A549 (cell line): ENCODE data around the gene GIT1. TPM values are rescaled to one million over a fixed set of nuclear protein-coding genes. Genes with fewer than 3 reads are reported as not detected.

ENCODE experiments used
- ATAC-seq, 2 experiments: fragments of 200-7000 bp in 1 of 2; fragments of >200 bp in 1 of 2; cut with Nextera tagmentation in 1 of 2; cut with Tn5 transposase in 1 of 2; 3 replicates each; pipeline versions ENCODE4 v1.8.0 to v1.9.1; 2018 to 2020; ENCODE audit warnings: mild to moderate bottlenecking in 1 of 2, moderate library complexity in 1 of 2
- CTCF ChIA-PET: fragments of 300-600 bp; sonication (Branson Sonifier 250); formaldehyde crosslinking; extraction: SDS; loops from one replicate; lab custom pipeline; 2021; ENCODE audit warnings: antibody characterized with exemption, inconsistent platforms; lab: Yijun Ruan, JAX
- POLR2A ChIA-PET: fragments of 350-600 bp; formaldehyde crosslinking; extraction: SDS; loops from one replicate; lab custom pipeline; 2021; ENCODE audit warnings: antibody characterized with exemption, inconsistent platforms; lab: Yijun Ruan, JAX
- DNase-seq, 2 experiments: peaks; one replicate each; pipeline versions ENCODE4 v3.0.0 to v3.0.0-alpha.2; 2011 to 2016; ENCODE audit warnings: low read depth in 1 of 2, low spot score in 1 of 2
- FAIRE-seq: peaks from 2 replicates; lab custom pipeline; 2011; peaks lifted over from hg19 to GRCh38; lab: Jason Lieb, UNC
- H3K27ac ChIP-seq, 2 experiments: fragments of >200 bp; sonication (Bioruptor Twin); formaldehyde crosslinking; 3 replicates each; pipeline ENCODE4 v1.5.1; 2016 to 2017
- H3K4me1 ChIP-seq: fragments of >200 bp; sonication (Bioruptor Twin); formaldehyde crosslinking; 3 replicates; pipeline ENCODE4 v1.6.1; 2016
- H3K4me2 ChIP-seq: fragments of >200 bp; sonication (Bioruptor Twin); formaldehyde crosslinking; 3 replicates; pipeline ENCODE4 v1.6.1; 2016
- H3K4me3 ChIP-seq: fragments of >200 bp; sonication (Bioruptor Twin); formaldehyde crosslinking; 3 replicates; pipeline ENCODE4 v1.5.1; 2016
- H3K9me3 ChIP-seq: fragments of >200 bp; sonication (Bioruptor Twin); formaldehyde crosslinking; 3 replicates; pipeline ENCODE4 v1.6.1; 2016
- CEBPB ChIP-seq, 2 experiments: fragments of >200 bp in 1 of 2; sonication (Bioruptor Twin) in 1 of 2; formaldehyde crosslinking in 1 of 2; IDR thresholded peaks; 2 replicates each; pipeline ENCODE4 v1.6.1; 2012 to 2016
- EHF ChIP-seq: fragments of 250-450 bp; sonication (Bioruptor Pico); IDR thresholded peaks from 2 replicates; pipeline ENCODE4 v1.5.0; 2020; ENCODE audit warnings: mild to moderate bottlenecking
- EP300 ChIP-seq, 2 experiments: fragments of >200 bp; sonication (Bioruptor Twin); formaldehyde crosslinking; IDR thresholded peaks; 2 replicates in 1 of 2; 3 replicates in 1 of 2; pipeline ENCODE4 v1.6.1; 2016 to 2017
- ESRRA ChIP-seq: fragments of 150-350 bp; IDR thresholded peaks from 2 replicates; pipeline ENCODE4 v1.6.1; 2014; ENCODE audit warnings: mild to moderate bottlenecking, low read length, borderline replicate concordance
- FOSL2 ChIP-seq, 2 experiments: fragments of 450-650 bp in 1 of 2; fragments of >200 bp in 1 of 2; sonication (Bioruptor Twin) in 1 of 2; formaldehyde crosslinking; IDR thresholded peaks; 2 replicates each; pipeline versions ENCODE4 v1.5.0 to v1.6.1; 2016 to 2020; ENCODE audit warnings: mild to moderate bottlenecking in 1 of 2, moderate library complexity in 1 of 2
- FOXS1 ChIP-seq: fragments of 250-450 bp; sonication (Bioruptor Pico); IDR thresholded peaks from 2 replicates; pipeline ENCODE4 v1.5.0; 2020; ENCODE audit warnings: mild to moderate bottlenecking, moderate library complexity
- GATA3 ChIP-seq: IDR thresholded peaks from 2 replicates; pipeline ENCODE4 v1.6.1; 2012; ENCODE audit warnings: borderline replicate concordance
- HES2 ChIP-seq: fragments of >200 bp; sonication (Bioruptor Twin); formaldehyde crosslinking; IDR thresholded peaks from 2 replicates; pipeline ENCODE4 v1.6.1; 2016
- HMGXB4 ChIP-seq: fragments of 250-450 bp; sonication (Bioruptor Pico); IDR thresholded peaks from 2 replicates; pipeline ENCODE4 v1.5.0; 2021; ENCODE audit warnings: mild to moderate bottlenecking, moderate library complexity, borderline replicate concordance
- HOXA7 ChIP-seq: fragments of 250-450 bp; sonication (Bioruptor Pico); IDR thresholded peaks from 2 replicates; pipeline ENCODE4 v1.5.0; 2020; ENCODE audit warnings: mild to moderate bottlenecking, moderate library complexity
- HOXB13 ChIP-seq: fragments of 250-450 bp; sonication (Bioruptor Pico); IDR thresholded peaks from 2 replicates; pipeline ENCODE4 v1.5.0; 2020; ENCODE audit warnings: low read depth, mild to moderate bottlenecking, moderate library complexity
- MAFK ChIP-seq: fragments of 450-650 bp; IDR thresholded peaks from 2 replicates; pipeline ENCODE4 v1.6.1; 2014; ENCODE audit not compliant: partially characterized antibody
- MYC ChIP-seq: IDR thresholded peaks from 2 replicates; pipeline ENCODE4 v1.6.1; 2012; ENCODE audit warnings: mild to moderate bottlenecking, inconsistent platforms, low read length, improper control_type of control experiment, borderline replicate concordance
- NPAS2 ChIP-seq: fragments of 250-450 bp; sonication (Bioruptor Pico); IDR thresholded peaks from 2 replicates; pipeline ENCODE4 v1.8.0; 2022; ENCODE audit warnings: mild to moderate bottlenecking, moderate library complexity, borderline replicate concordance
- NR3C1 ChIP-seq: fragments of >200 bp; sonication (Bioruptor Twin); formaldehyde crosslinking; IDR thresholded peaks from 3 replicates; pipeline ENCODE4 v1.6.1; 2017
- PHF8 ChIP-seq: fragments of 200-600 bp; sonication (generic); IDR thresholded peaks from 2 replicates; pipeline ENCODE4 v1.6.1; 2016; ENCODE audit warnings: low read depth, mild to moderate bottlenecking, antibody characterized with exemption, moderate library complexity, borderline replicate concordance
- POLR2A ChIP-seq: IDR thresholded peaks from 2 replicates; pipeline ENCODE4 v1.6.1; 2012; ENCODE audit warnings: mild to moderate bottlenecking, low read length
- RAD21 ChIP-seq, 2 experiments: fragments of >200 bp in 1 of 2; sonication (Bioruptor Twin) in 1 of 2; formaldehyde crosslinking in 1 of 2; IDR thresholded peaks in 1 of 2; conservative IDR thresholded peaks in 1 of 2; 2 replicates in 1 of 2; 3 replicates in 1 of 2; pipeline ENCODE4 v1.6.1; 2012 to 2018; ENCODE audit warnings: inconsistent platforms in 1 of 2
- RCOR1 ChIP-seq: fragments of 150-350 bp; IDR thresholded peaks from 2 replicates; pipeline ENCODE4 v1.6.1; 2014; ENCODE audit warnings: antibody characterized with exemption, low read length, low read depth
- USF2 ChIP-seq: fragments of 450-650 bp; IDR thresholded peaks from 2 replicates; pipeline ENCODE4 v1.6.1; 2014; ENCODE audit warnings: antibody characterized with exemption
- ZFP36 ChIP-seq: fragments of 450-650 bp; IDR thresholded peaks from 2 replicates; pipeline ENCODE4 v1.6.1; 2014; ENCODE audit warnings: borderline replicate concordance; ENCODE audit not compliant: partially characterized antibody
- WGBS: methylation state at CpG from one replicate; pipeline ENCODE4 v1.1.6; 2017; ENCODE audit errors: missing lambda C conversion rate; 5-methylcytosine and 5-hydroxymethylcytosine counted together
- polyA plus RNA-seq, 4 experiments: library from polyadenylated mRNA; depleted of rRNA in 3 of 4; stranded (reverse); fragments of >200 nt; fragmentation: RNase III in 1 of 4; extraction: RNeasy Plus Mini Kit Qiagen cat#74134 plus additional on column Dnase treatment in 1 of 4; gene quantifications; 2 replicates in 3 of 4; 3 replicates in 1 of 4; pipeline ENCODE4 v1.2.3, GENCODE V29; 2011 to 2017
- TF ChIP-seq, protein P1 (sequence below): IDR thresholded peaks from 2 replicates; pipeline ENCODE4 v1.6.1; 2012
- TF ChIP-seq, protein P2 (sequence below): fragments of >200 bp; sonication (Bioruptor Twin); formaldehyde crosslinking; IDR thresholded peaks from 3 replicates; pipeline ENCODE4 v1.5.1; 2016

The GIT1 gene
- polyA plus RNA-seq, 2 of the 4 experiments (the other 2 are of a cell fraction): 47.8 to 53.0 TPM

DNA sequence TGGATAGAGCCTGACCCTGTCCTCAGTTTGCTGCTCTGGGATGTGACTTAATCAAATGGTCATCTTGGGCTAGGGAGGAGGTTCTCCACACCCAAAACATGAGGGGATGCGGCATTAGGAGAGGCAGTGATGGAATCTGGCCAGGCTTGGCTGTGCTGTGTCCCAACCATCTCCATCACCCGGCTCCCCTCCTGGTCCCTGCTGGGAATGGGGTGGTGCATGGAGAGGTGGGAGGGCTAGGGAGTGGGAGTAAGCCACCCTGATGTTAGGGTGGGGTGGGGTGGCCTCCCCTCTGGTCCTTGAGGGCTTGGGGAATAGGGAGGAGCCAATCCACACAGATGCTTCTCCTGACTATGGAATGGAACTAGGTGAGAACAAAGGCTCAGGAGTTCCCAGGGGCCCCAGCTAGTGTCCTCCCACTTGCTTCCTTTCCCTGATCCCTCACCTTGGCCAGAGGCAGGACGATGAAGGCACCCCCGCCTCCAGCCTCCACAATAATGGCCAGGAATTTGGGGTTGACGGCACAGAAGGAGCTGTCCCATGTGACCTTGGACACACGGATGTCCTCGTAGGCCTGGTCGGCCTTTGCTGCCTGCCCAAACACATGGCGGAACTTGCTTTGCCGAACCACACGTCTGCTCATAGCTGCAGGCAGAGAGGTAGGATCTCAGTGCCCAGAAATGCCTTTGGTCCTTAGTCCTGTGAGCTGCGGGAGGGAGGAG lies 31.5 kb upstream of the GIT1 start:
- no peak for FAIRE-seq

GRCh38 chr17:29620271-29620670 lies 30.8 kb upstream of the GIT1 start:
- 72% methylated on average over 4 of the region's 4 CpGs for WGBS
- Histone ChIP-seq H3K4me2 (peak overlapping the region; percentile 47), H3K9me3 (no peaks in the 10 kb centered on the region), H3K27ac (peak overlapping the region; percentile 37 to 63; a peak in 5 of 6 replicates), H3K4me3 (no peak overlapping the region), H3K4me1 (peaks cover 49% of the 10 kb centered on the region)
- ATAC-seq (no peak), FAIRE-seq (no peak), DNase-seq (peak; percentile 55 to 57)
- TF ChIP-seq HOXA7 (no peak), EP300 (IDR thresholded peaks at IDR 0.05) (no peak), GATA3 (no peak), POLR2A (no peak), FOSL2 (IDR thresholded peaks at IDR 0.05) (no peak), FOSL2 (CRISPR knock-in tag; IDR thresholded peaks at IDR 0.05) (peak; percentile 67), USF2 (no peak), ESRRA (peak; percentile 65; the same call in 1 of the 2 replicates)
- ChIA-PET POLR2A (no interaction called here), CTCF (interaction anchor here (0.9 to 23.2 kb wide), 10 partner anchors 13 to 473 kb away, joined by 3 to 447 read pairs (median 18); partner anchors contain the start of genes ABHD15, ANKRD13B, SSH2 and TP53I13)

More for the DNA sequence above, 31.5 kb upstream of the GIT1 start:
- POLR2A ChIA-PET: no interaction called here
- ATAC-seq: no peak
- Histone ChIP-seq H3K4me2 (peak overlapping the region; percentile 47; the same call in 2 of the 3 replicates), H3K4me3 (no peak overlapping the region), H3K9me3 (no peaks in the 10 kb centered on the region), H3K4me1 (peaks cover 43% of the 10 kb centered on the region), H3K27ac (no peak overlapping the region)
- CTCF ChIA-PET: interaction anchor here (0.8 to 23.2 kb wide), 11 partner anchors 8 to 473 kb away, joined by 3 to 447 read pairs (median 7); partner anchors contain the start of genes ABHD15, ANKRD13B, SSH2 and TP53I13
- TF ChIP-seq, protein P1, sequence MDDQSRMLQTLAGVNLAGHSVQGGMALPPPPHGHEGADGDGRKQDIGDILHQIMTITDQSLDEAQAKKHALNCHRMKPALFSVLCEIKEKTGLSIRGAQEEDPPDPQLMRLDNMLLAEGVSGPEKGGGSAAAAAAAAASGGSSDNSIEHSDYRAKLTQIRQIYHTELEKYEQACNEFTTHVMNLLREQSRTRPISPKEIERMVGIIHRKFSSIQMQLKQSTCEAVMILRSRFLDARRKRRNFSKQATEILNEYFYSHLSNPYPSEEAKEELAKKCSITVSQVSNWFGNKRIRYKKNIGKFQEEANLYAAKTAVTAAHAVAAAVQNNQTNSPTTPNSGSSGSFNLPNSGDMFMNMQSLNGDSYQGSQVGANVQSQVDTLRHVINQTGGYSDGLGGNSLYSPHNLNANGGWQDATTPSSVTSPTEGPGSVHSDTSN: no peak
- TF ChIP-seq RCOR1: no peak
- TF ChIP-seq EHF: no peak
- TF ChIP-seq EP300 (IDR thresholded peaks at IDR 0.05): no peak
- TF ChIP-seq PHF8: no peak
- no peak for TF ChIP-seq FOXS1
- TF ChIP-seq, protein P2, sequence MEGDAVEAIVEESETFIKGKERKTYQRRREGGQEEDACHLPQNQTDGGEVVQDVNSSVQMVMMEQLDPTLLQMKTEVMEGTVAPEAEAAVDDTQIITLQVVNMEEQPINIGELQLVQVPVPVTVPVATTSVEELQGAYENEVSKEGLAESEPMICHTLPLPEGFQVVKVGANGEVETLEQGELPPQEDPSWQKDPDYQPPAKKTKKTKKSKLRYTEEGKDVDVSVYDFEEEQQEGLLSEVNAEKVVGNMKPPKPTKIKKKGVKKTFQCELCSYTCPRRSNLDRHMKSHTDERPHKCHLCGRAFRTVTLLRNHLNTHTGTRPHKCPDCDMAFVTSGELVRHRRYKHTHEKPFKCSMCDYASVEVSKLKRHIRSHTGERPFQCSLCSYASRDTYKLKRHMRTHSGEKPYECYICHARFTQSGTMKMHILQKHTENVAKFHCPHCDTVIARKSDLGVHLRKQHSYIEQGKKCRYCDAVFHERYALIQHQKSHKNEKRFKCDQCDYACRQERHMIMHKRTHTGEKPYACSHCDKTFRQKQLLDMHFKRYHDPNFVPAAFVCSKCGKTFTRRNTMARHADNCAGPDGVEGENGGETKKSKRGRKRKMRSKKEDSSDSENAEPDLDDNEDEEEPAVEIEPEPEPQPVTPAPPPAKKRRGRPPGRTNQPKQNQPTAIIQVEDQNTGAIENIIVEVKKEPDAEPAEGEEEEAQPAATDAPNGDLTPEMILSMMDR: no peak
- TF ChIP-seq CEBPB (IDR thresholded peaks at IDR 0.05): no peak
- TF ChIP-seq ZFP36: no peak
- TF ChIP-seq MYC: no peak
- TF ChIP-seq GATA3: no peak
- TF ChIP-seq NPAS2 (CRISPR knock-in tag): no peak
- no peak for TF ChIP-seq NR3C1
- TF ChIP-seq HMGXB4 (CRISPR knock-in tag): no peak
- TF ChIP-seq HOXB13 (CRISPR knock-in tag): no peak
- no peak for TF ChIP-seq HES2
- TF ChIP-seq RAD21 (conservative IDR thresholded peaks at IDR 0.05 in 1 of 2, IDR thresholded peaks at IDR 0.05 in 1 of 2): no peak
- TF ChIP-seq MAFK: no peak
- DNase-seq: no peak
- WGBS: 94% methylated on average over 12 of the region's 12 CpGs
